Heart left ventricle (tissue), 13 donors: ENCODE measurements around the gene KRTAP10-1.

Experiments used
- CTCF ChIP-seq, 12 donors: fragments of 200-600 bp; sonication (generic) in 4 of 12; IDR thresholded peaks; one replicate each; pipeline versions ENCODE4 v1.5.0 to v1.8.0; 2018 to 2022; ENCODE audit warnings: antibody characterized with exemption in 12 of 12, mild to moderate bottlenecking in 5 of 12
- POLR2A ChIP-seq, 2 donors: fragments of 450-650 bp; IDR thresholded peaks; one replicate each; pipeline ENCODE4 v1.6.1; 2017; ENCODE audit warnings: antibody characterized with exemption in 2 of 2, mild to moderate bottlenecking in 2 of 2, moderate library complexity in 2 of 2
- donor health status: ischemic (EF 13 %, LVEDD 7.1; RV severe dilation, severe dysfunction).
- donor health status: DM: no; HTN: yes; CAD: no.
- donor health status: DM: no; HTN: no; CAD: no.
- donor health status: ischemic (EF 25% LVEDD 6.9; RV normal size, moderate dysfunction).
- donor health status: ischemic (EF 25% LVEDD 5.7; RV mildly dilated, moderate dysfunction).
- donor health status: ischemic (EF 35%, LVEDD 5.7; RV mildly dilated, moderate dysfunction).
- donor health status: nonischemic (EF 11% LVEDD 7.7; RV severe dilation, severe dysfunction).
- donor health status: DM: yes; HTN: yes; CAD: no.
- donor health status: PGD.
- donor health status: ischemic (EF 29% LVEDD 5.4; RV normal size, mild dysfunction).
- donor health status: nonischemic (EF 23%, LVEDD 6.1; RV moderate dilation, normal function).

GRCh38 chr21:44574457-44575306 lies 34.7 kb upstream of the KRTAP10-1 start:
- no peak for TF ChIP-seq CTCF (IDR thresholded peaks at IDR 0.05)
- no peak for TF ChIP-seq POLR2A (IDR thresholded peaks at IDR 0.05)
